MCF 10A (cell line): ENCODE measurements around the gene C9. TPM values are rescaled to one million over a fixed set of nuclear protein-coding genes. Genes with fewer than 3 reads are reported as not detected.

Experiments
- BruUV-seq: library from RNA; stranded (reverse); fragments of 400-500 nt; replicated peaks from 2 replicates; lab custom pipeline; 2021; lab: Mats Ljungman, UMichigan
- CTCF ChIA-PET: fragments of 300-600 bp; sonication (Branson Sonifier 250); formaldehyde crosslinking; extraction: SDS; loops from one replicate; lab custom pipeline; 2021; ENCODE audit warnings: antibody characterized with exemption, inconsistent platforms; lab: Yijun Ruan, JAX
- POLR2A ChIA-PET: fragments of 300-600, 350-650 bp; sonication (Branson Sonifier 250); formaldehyde crosslinking; extraction: SDS; loops from one replicate; lab custom pipeline; 2020; ENCODE audit warnings: antibody characterized with exemption, inconsistent platforms; lab: Yijun Ruan, JAX
- DNase-seq: peaks from one replicate; pipeline ENCODE4 v3.0.0-alpha.2; 2018; ENCODE audit not compliant: unreplicated experiment
- H3K27ac Mint-ChIP-seq: one replicate; pipeline ENCODE4 v1.8.0; 2022; ENCODE audit warnings: mild to moderate bottlenecking, low read depth, mixed read lengths; ENCODE audit not compliant: unreplicated experiment
- H3K27me3 Mint-ChIP-seq: one replicate; pipeline ENCODE4 v1.8.0; 2022; ENCODE audit warnings: mixed read lengths; ENCODE audit not compliant: insufficient read depth, unreplicated experiment
- H3K36me3 Mint-ChIP-seq: one replicate; pipeline ENCODE4 v1.8.0; 2022; ENCODE audit warnings: mild to moderate bottlenecking, moderate library complexity, mixed read lengths; ENCODE audit not compliant: insufficient read depth, unreplicated experiment
- H3K4me1 Mint-ChIP-seq: one replicate; pipeline ENCODE4 v1.8.0; 2022; ENCODE audit warnings: mixed read lengths; ENCODE audit not compliant: insufficient read depth, unreplicated experiment
- H3K4me3 Mint-ChIP-seq: one replicate; pipeline ENCODE4 v1.8.0; 2022; ENCODE audit warnings: mild to moderate bottlenecking, moderate library complexity, mixed read lengths; ENCODE audit not compliant: unreplicated experiment
- H3K9me3 Mint-ChIP-seq: one replicate; pipeline ENCODE4 v1.8.0; 2022; ENCODE audit warnings: mixed read lengths; ENCODE audit not compliant: unreplicated experiment
- intact Hi-C: fragments of 100-400 bp; cut with micrococcal nuclease; formaldehyde crosslinking; loops from 2 replicates; pipeline ENCODE4 v1.14.1; 2022
- total RNA-seq: library from RNA; stranded (reverse); gene quantifications from 2 replicates; pipeline ENCODE4 v1.2.3, GENCODE V29; 2022
- TF ChIP-seq, protein P1 (sequence below): fragments of 200-600 bp; IDR thresholded peaks from one replicate; pipeline ENCODE4 v1.8.0; 2022; ENCODE audit warnings: antibody characterized with exemption, mild to moderate bottlenecking; ENCODE audit not compliant: unreplicated experiment

C9 gene
- total RNA-seq, 1 experiment from 2014 or later: not detected

DNA sequence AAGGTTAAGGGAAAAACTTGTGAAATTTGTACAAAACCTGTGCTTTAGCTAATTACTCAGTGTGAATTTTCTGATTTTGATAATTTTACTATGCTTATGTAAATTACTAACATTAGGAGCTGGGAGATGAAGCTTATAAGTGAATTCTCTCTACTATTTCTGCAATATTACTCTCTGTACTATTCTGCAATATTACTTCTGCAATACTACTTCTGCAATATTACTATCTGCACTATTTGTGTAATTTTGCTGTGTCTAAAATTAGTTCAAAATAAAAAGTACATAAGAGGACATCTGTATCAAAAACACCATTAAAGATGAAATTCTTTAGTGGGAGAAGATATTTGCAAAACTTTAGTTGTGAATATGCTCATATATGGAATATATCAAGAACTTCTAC lies 62.9 kb downstream of the C9 start:
- intact Hi-C loops: no loop called here

DNA sequence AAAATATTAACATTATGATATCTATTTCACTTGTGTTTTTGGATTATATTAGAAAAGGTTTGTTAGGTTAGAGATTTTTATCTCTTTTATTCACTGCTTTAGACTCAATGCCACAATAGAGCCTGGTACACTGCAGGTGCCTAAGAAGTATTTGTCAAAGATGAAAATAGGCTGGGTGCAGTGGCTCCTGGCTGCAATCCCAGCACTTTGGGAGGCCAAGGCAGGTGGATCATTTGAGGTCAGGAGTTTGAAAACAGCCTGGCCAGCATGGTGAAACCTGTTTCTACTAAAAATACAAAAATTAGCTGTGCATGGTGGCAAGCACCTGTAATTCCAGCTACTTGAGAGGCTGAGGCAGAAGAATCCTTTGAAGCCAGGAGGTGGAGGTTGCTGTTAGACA lies 64.3 kb downstream of the C9 start:
- TF ChIP-seq, protein P1, sequence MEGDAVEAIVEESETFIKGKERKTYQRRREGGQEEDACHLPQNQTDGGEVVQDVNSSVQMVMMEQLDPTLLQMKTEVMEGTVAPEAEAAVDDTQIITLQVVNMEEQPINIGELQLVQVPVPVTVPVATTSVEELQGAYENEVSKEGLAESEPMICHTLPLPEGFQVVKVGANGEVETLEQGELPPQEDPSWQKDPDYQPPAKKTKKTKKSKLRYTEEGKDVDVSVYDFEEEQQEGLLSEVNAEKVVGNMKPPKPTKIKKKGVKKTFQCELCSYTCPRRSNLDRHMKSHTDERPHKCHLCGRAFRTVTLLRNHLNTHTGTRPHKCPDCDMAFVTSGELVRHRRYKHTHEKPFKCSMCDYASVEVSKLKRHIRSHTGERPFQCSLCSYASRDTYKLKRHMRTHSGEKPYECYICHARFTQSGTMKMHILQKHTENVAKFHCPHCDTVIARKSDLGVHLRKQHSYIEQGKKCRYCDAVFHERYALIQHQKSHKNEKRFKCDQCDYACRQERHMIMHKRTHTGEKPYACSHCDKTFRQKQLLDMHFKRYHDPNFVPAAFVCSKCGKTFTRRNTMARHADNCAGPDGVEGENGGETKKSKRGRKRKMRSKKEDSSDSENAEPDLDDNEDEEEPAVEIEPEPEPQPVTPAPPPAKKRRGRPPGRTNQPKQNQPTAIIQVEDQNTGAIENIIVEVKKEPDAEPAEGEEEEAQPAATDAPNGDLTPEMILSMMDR: no peak
- Mint-ChIP-seq H3K4me1 (no peaks in the 10 kb centered on the region), H3K27me3 (no peaks in the 10 kb centered on the region), H3K27ac (no peak overlapping the region), H3K4me3 (no peak overlapping the region), H3K36me3 (no peaks in the 10 kb centered on the region), H3K9me3 (peaks cover 7% of the 10 kb centered on the region)
- CTCF ChIA-PET: no interaction called here
- DNase-seq: no peak
- BruUV-seq: no TSS peak
- POLR2A ChIA-PET: no interaction called here
- intact Hi-C loops: no loop called here

More for the DNA sequence above, 62.9 kb downstream of the C9 start:
- Mint-ChIP-seq H3K4me1 (no peaks in the 10 kb centered on the region), H3K4me3 (no peak overlapping the region), H3K27me3 (no peaks in the 10 kb centered on the region), H3K9me3 (peaks cover 7% of the 10 kb centered on the region), H3K36me3 (no peaks in the 10 kb centered on the region), H3K27ac (no peak overlapping the region)
- POLR2A ChIA-PET: no interaction called here
- no peak for DNase-seq
- BruUV-seq: no TSS peak
- CTCF ChIA-PET: interaction anchor here (0.7 kb wide), 2 partner anchors 18 to 164 kb away, joined by 5 to 7 read pairs; no protein-coding TSS in a partner anchor
- TF ChIP-seq, protein P1: no peak

DNA sequence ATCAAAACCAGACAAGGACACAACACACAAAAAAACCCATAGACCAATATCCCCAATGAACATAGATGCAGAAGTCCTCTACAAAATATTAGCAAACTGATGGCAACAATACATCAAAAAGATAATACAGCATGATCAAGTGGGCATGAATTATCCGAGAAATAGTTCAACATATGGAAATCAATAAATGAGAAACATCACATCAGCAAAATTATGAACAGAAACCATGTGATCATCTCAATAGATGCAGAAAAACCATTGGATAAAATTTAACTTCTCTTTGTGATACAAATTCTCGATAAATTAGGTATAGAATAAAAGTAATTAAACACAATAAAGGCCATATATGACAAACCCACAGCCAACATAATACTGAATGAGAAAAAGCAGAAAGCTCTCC lies 69.6 kb downstream of the C9 start:
- Mint-ChIP-seq H3K27ac (no peak overlapping the region), H3K4me1 (no peaks in the 10 kb centered on the region), H3K36me3 (no peaks in the 10 kb centered on the region), H3K27me3 (no peaks in the 10 kb centered on the region), H3K4me3 (no peak overlapping the region), H3K9me3 (peaks cover 20% of the 10 kb centered on the region)
- ChIA-PET CTCF (interaction anchor here (1.0 to 1.9 kb wide), 3 partner anchors 11 to 77 kb away, joined by 3 to 9 read pairs (median 4); no protein-coding TSS in a partner anchor), POLR2A (no interaction called here)
- TF ChIP-seq, protein P1: no peak
- intact Hi-C loops: no loop called here
- no TSS peak for BruUV-seq
- no peak for DNase-seq

DNA sequence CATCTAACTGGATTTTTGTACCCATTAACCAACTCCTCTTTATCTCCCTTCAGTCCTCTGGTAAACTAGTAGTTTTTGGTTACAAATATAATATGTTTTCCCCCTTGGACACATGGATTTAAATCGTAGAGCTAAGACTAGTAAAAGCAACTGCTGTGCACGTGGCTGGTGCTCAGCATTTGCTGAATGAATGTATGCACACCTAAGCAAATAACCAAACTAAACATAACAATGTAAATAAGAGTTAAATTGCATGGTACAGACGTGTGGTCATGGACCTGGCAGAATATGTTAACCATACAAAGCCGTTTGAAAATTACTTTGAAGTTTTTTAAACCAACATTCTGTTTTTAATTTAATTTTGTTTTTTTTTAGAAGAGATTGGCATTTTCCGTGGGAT lies 79.7 kb downstream of the C9 start:
- BruUV-seq: no TSS peak
- Mint-ChIP-seq H3K4me1 (peaks cover 6% of the 10 kb centered on the region), H3K27ac (no peak overlapping the region), H3K36me3 (peaks cover 4% of the 10 kb centered on the region), H3K9me3 (peaks cover 8% of the 10 kb centered on the region), H3K4me3 (no peak overlapping the region), H3K27me3 (no peaks in the 10 kb centered on the region)
- POLR2A ChIA-PET: interaction anchor here (0.5 to 1.2 kb wide), 2 partner anchors 58 to 67 kb away, joined by 3 to 9 read pairs; no protein-coding TSS in a partner anchor
- CTCF ChIA-PET: interaction anchor here (0.5 to 9.5 kb wide), 10 partner anchors 10 to 696 kb away, joined by 3 to 223 read pairs (median 4); partner anchors contain the start of gene FYB1
- DNase-seq: no peak
- TF ChIP-seq, protein P1: no peak
- intact Hi-C loops: loop anchor here (5.0 kb wide), 2 partner anchors 207 to 277 kb away; no protein-coding TSS in a partner anchor
